GM21381 (cell line): ENCODE measurements around the gene GPR21.

Experiments
- ATAC-seq: cut with Tn5 transposase; IDR thresholded peaks from one replicate; pipeline ENCODE4 v1.9.1; 2021; ENCODE audit warnings: mild to moderate bottlenecking, moderate library complexity; ENCODE audit not compliant: unreplicated experiment

Gene GPR21

DNA sequence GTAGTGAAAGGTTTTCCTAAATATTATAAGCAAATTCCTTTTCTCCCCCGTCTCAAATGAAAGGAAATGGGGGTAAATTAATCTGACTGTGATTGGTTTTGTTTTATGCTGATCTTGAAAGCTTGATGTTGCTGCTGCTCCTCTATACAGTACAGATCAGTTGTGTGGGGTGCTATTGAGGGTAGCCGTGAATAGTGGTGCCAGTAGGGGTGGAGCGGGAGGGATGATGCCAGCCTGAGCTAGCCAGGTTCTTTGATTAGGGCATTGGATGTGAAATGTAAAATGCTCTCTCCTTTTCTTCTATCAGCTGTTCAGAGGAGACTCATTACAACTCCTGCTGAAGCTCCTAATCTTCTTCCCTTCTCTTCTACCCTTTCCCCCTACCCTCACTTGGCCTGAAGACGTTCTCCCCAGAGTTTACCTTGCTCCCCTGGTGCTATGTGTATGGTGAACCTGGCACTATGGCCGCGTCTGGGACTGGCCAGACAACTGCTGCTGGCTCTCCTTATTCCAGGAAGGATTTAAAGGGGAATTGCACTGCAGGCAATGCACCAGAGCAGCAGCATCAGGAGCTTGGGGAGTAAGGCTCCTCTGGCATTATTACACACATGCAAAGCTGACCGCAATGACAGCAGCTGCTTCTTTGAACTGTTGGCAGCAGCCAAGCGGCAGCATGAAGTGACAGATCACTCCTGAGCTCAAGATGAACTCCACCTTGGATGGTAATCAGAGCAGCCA is 566 bp downstream of the GPR21 start:
- no peak for ATAC-seq

DNA sequence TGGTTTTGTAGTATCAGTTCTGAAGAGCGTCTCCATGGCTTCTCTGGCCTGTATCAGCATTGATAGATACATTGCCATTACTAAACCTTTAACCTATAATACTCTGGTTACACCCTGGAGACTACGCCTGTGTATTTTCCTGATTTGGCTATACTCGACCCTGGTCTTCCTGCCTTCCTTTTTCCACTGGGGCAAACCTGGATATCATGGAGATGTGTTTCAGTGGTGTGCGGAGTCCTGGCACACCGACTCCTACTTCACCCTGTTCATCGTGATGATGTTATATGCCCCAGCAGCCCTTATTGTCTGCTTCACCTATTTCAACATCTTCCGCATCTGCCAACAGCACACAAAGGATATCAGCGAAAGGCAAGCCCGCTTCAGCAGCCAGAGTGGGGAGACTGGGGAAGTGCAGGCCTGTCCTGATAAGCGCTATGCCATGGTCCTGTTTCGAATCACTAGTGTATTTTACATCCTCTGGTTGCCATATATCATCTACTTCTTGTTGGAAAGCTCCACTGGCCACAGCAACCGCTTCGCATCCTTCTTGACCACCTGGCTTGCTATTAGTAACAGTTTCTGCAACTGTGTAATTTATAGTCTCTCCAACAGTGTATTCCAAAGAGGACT is 1.5 kb downstream of the GPR21 start:
- no peak for ATAC-seq

DNA sequence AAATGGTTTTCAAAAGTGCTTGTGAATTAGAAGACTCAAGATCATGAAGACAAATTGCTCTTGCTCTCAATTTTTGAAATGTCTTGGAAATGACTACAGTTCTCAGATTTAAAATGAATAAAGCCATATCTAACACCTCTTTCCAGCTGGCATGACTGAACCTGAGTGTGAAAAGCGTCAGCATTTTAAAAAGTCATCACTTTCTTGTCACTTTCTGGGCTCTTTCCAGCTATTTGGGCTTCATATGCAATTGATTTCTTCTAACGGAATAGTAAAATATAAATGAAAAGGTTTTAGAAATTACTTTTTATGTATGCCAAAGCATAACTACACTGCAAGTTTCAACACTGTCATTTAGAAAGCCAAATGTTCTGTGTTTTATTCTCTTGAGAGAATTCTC is 2.3 kb downstream of the GPR21 start:
- no peak for ATAC-seq

DNA sequence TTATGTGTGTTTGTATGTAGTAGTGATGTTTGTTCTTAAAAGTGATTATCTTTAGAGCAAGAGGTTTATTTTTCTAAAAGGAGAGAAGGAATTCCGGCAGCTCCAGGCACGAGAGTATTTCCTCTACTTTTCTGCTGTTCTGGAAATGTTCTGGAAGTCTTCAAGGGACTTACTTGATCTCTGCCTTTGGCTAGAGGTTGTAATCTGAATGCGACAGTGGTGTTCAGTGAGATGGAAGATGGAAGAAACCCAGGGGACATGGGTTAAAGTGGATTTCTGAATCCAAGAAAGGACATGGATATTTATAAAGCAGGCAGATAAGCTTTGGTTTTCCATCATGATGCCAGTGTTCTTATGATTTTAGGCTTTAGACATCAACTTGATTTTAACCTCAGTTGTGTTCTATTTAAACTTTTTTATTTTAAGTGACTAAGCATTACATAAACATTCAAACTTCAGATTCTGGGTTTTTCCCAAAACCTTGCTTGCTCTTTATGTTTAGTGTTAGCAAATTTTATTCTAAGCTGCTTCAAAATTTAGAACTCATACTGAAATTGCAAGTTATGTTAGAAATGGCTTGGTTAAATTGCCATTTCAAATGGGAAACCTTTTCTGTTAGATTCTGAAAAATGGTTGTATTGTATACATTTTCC is 3.6 kb downstream of the GPR21 start:
- ATAC-seq = no peak

DNA sequence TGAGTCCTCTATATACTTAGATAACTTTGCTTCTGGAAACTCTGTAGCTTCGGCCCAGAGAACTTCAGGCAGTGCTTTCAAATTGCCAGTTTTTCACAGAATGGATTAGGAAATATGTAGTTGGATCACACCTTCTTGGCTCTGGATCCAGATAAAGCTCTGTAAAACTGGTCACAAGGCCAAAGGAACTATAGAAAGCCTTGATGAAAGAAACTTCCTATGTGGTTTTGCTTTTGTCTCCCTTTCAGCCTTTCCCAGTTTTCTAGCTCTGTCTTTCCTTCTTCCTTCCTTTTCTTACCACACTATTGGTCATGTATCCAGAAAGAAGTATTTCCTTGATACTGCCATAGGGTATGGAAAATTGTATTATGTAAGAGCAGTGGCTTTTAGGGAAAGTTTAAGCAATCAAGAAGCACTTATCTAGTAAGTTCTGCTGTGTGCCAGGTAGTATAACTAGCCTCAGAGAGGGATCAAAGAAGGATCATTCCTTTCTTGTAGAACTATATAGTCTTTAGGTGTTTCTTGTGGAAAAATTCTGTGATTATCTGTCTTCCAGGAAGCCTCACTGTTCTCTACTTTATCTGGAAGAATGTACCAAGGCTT is 6.3 kb downstream of the GPR21 start:
- ATAC-seq = no peak

DNA sequence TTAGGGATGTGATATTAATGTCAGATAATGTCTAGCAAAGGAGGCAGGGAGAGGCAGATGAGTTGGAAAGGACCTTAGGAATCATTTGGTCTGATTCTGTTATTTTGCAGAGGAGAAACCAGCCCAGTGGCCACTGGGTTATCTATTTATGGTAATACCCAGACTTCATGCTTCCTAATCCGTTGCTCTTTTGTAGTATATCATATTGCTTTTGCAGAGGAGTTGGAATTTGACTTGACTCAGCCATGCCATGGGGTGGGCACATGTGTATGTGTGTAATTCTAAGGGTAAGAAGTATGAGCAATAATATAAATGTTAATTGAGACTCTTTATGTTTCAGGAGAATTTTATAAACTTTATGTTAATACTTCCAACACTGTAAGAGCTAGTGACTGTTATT is 7.3 kb downstream of the GPR21 start:
- ATAC-seq = no peak

DNA sequence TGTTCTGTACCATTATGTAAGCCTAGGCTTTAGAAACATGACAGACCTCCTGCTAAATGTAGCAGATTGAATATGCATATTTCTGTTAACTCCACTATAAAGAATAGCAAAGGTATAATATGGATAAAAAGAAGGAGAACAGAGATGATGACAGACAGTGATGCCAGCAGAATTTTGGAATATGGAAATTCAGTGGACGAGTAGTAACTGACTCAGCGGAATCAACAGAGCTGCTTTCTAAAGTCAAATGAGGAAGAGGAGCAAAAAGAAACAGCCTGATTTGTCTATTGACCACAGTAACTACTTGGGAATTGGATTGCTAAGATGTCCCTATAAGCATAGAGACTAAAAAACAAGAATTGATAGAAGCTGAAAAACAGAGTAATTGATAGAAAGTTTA is 8.0 kb downstream of the GPR21 start:
- no peak for ATAC-seq

DNA sequence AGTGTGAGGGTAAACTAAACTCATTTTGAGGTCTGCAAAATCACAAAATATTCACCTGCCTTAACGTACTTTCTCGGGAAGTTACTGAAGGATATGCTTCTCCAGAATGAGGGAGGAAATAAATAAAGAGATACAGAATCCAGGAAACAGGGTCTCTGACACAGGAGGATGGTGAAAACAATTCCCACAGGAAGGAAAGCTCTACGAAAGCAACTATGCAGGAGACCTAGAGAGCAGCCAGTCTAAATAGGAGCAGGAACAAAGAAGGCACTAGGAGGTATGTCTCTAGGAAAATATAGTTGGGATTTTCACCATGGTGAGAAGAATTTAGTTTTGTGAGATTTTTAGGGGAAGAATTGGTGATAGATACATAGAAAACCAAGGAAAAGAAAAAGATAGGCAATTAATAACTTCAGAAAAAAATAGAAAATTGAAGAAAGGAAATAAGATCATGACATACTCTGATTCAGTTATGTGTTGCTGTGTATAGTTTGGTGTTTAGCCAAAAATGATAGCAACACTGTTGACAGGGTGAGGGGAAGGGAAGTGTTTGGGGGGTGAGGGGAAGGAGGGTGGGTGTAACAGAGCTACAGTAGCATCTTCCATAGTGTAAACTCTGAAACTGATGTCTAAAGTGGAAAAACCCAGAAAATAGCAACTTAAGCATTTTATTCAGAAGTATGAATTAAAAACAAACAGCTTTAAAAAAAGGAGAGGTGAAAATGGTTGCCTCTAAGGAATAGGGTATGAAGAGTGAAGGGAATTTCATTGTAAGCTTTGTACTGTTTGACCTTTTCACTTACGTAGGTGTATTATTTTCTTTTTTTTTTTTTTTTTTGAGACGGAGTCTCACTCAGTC is 9.8 kb downstream of the GPR21 start:
- no peak for ATAC-seq

DNA sequence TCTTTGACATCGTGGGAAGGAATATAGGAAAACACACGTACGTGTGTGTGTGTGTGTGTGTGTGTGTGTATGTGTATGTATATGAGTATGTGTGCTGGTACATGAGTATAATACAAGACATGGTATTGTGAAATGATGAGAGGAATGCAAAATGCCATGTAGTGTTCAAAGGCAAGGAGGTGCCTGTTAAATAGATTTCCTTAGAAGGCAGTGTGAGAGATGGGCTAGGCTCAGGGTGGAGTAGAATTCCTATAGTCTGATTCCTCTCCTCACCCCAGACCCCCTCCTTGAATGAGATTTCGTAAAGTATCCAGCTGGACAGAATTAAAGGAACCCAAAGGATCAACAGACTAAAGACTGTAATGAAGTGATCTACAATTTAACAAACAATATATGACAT is 11.1 kb downstream of the GPR21 start:
- ATAC-seq = no peak

DNA sequence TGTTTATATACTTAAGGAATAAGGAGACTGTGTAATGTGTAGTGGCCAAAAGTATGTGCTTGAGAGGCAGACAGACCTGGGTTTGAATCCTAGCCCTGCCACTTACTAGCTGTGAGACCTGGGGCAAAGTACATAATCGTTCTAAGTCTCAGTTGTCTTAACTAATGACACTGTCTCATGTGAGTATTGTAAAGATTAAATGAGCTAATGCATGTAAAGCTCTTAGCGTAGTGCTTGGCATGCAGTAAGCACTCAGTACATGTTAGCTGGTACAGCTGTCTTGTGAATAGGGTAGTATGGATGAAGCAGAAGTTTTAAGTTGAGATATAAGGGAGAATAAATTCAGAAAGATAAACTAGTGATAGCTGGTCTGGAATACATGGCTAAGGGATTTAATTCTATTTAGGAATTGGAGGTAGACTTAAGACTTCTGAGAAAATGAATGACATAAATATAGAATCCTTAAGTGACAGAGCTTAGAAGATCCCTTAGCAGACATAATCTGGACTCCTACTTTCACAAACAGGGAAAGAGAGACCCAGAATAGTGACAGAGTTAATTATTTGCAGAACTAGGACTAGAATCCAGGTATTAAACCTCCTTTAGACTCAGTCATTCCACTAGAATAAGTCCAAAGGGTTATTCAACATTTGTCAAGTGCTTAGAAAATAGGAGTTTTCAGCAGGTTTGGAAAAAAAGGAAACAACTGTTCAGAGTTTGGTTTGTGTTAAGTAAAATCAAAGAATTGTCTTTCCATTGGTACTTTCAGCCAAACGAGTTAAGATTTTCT is 13.1 kb downstream of the GPR21 start:
- no peak for ATAC-seq

DNA sequence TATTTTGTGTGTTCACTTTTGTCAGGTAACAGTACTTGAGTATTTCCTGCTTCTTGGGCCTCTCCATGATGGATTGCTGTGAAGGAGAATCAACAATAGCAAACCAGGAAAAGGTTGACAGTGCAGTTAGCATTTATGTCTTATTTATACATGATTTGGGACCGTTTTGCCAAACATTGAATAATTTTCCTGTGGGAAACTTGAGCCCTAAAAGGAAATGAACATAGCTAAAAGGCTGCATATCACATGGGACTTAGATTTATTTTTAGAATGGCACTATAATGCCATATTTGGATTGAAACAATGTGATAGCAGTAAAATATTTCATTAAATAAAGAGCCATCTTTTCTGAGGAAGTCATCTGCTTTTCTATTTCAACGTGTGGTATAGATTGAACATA is 15.3 kb downstream of the GPR21 start:
- no peak for ATAC-seq

DNA sequence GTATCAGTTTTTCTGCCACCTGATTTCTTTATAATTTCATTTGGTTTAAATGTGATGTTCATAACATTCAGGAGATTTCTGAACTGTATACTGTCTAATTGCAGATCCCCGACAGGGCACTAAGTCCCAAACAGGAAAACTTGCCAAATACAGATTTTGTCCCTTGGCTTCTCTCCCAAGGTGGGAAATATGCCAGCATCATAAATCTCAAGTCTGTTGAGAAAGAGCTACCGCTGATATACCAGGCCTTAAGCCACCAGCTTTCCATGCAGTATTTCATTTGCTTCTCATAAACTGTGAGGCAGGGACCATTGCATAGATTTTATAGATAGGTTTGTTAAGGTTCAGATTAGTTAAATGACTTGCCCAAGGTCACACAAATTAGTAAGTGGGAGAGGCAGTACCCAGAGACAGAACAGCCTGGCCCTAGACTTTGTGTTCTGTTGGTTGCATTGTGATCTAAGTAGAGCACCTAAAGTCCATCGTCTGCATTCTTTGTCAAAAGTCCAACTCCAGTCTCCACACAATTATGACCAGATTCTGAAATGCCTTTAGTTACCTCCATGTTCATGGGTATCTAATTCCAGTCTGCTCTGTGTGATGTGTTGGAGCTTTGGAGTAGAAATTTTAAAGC is 16.2 kb downstream of the GPR21 start:
- no peak for ATAC-seq

DNA sequence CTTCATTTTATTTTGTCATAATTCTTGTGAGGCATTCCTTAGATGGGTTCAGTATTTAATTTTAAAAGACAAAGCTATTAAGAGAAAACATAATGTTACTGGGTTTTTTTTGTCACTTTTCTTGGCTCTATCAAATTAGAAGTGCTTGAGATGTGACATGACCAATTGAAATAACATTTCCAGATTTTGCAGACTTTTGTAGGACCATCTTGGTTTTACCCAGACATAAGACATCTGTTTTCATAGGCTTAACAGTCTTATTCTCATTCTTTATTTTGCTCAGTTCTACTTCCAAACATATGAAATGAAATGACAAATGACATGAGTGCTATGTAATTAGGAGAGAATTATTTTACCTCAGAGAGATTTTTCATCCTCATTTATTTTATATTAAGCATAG is 19.6 kb downstream of the GPR21 start:
- ATAC-seq = no peak

DNA sequence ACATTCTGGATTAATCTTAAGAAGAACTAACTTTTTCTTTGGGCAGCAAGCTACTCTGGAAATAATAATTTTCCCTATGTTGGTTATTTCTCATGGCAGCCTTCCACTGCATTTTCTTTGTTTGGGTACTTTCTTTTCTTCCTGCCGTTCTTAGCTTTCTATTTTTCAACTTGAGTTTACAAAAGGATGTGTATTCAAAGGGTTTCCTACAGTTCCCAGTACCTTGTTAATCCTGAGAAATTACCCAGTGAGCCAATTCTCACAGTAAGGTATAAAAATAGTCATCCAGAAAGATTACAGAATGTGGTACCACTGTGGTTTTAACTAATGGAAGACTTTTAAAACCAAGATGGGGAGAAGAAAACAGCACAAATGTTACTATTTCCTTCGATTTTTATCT is 20.2 kb downstream of the GPR21 start:
- ATAC-seq = no peak

DNA sequence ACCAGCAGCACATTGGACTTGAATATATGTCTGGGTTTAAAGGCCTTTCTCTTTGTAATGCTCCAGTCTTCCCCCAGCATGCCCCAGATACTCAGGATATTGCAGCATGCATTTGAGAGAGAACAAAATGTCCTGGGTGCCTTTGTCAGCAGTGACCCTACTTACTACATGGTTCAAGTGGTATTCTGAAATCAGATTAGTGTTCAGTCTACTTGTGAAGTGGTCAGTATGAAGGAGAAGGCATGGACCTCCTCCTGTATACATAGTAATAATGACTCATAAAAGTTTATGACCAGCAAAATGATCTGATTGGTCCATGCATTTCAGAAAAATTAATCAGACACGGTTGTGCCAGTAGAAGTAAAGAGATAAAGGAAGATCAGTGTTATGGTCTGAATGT is 25.4 kb downstream of the GPR21 start:
- ATAC-seq = no peak

DNA sequence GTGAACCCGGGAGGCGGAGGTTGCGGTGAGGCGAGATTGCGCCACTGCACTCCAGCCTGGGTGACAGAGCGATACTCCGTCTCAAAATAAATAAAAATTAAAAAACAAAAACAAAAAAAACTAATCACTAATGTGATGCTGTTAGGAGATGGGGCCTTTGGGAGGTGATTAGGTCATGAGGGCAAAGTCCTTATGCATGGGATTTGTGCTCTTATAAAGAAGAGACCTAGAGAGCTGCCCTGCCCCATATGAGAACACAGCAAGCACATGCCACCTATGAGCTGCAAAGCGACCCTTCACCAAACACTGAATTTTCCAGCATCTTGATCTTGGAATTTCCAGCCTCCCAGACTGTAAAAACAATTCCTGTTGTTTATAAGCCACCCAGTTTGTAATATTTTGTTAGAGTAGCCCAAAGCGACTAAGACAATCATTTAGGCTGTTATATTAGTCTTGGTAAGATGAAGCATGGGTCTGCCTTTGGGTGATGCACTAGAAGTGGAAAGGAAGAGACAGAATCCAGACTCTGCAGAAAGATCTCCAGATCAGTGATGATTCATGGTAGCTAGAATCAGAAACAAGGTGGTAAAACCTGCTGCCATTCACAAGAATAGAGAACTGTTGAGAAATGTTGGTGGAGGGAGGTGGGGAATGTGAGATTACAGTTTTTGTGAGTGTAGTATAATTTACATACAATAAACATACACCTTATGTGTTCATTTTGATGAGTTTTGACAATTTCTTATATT is 26.2 kb downstream of the GPR21 start:
- no peak for ATAC-seq

DNA sequence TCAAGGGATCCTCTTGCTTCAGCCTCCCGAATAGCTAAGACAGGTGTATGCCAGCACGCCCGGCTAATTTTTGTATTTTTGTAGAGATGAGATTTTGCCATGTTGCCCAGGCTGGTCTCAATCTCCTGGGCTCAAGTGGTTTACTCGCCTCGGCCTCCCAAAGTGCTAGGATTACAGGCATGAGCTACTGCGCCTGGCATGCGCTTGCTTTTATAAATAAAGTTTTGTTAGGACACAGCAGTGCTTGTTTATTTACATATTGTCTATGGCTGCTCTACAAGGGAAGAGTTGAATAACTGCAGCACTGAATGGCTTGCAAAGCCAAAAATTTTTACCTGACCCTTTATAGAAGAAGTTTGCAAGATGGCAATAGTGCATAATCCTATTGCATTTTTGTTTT is 27.7 kb downstream of the GPR21 start:
- no peak for ATAC-seq

DNA sequence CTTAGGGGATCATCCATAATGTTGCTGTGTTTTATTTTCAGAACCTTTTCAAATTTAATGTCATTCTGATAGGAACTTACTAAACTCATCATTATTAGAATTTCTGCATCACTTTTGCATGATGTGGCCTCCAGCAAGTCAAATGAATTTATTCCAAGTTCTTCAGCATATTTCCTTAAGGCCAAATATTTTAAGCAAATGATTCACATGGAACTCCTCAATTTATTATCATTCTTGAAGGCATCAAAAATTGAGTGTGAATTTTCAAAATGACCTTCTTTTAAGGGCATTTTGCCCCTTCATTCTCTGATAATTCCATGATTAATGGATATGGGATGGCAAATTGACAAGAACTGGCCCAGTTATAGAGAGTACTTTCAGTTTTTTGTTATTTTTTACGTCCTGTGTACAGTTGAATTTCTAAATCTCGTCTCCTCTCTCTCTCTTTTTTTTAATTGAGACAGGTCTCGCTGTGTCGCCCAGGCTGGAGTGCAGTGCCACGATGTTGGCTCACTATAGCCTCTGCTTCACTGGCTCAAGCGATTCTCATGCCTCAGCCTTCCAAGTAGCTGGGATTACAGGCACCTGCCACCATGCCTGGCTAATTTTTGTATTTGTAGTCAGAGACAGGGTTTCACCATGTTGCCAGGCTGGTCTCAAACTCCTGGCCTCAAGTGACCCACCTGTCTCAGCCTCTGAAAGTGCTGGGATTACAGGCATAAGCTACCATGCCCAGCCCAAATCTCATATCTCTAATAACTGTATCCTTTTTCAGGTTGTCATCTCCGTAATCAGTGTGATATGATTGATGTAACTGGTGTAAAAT is 29.1 kb downstream of the GPR21 start:
- ATAC-seq = no peak
